CD4-positive, alpha-beta T cell (primary cell): ENCODE results near the gene PRR16. TPM values are rescaled to one million over a fixed set of nuclear protein-coding genes. Genes with fewer than 3 reads are reported as not detected.

ENCODE experiments used
- ATAC-seq: fragments of 200-7000 bp; cut with Tn5 transposase; one replicate; pipeline ENCODE4 v1.10.0; 2022; ENCODE audit warnings: mild to moderate bottlenecking; ENCODE audit not compliant: poor library complexity
- CTCF ChIA-PET: fragments of 350-600 bp; sonication (Branson Sonifier 250); formaldehyde crosslinking; loops from one replicate; lab custom pipeline; 2021; ENCODE audit warnings: antibody characterized with exemption, inconsistent platforms; lab: Charles Lee
- POLR2A ChIA-PET: fragments of 350-600 bp; sonication (Branson Sonifier 250); formaldehyde crosslinking; loops from one replicate; lab custom pipeline; 2021; ENCODE audit warnings: antibody characterized with exemption, inconsistent platforms; lab: Charles Lee
- DNase-seq, 14 experiments: peaks; one replicate each; pipeline ENCODE4 v3.0.0-alpha.2; 2013 to 2020; ENCODE audit warnings: mixed read lengths in 2 of 14
- H3K27ac ChIP-seq, 2 donors: one replicate each; pipeline versions ENCODE4 v1.5.1 to v1.7.0; 2013; ENCODE audit warnings: low read length in 2 of 2, low read depth in 1 of 2, mild to moderate bottlenecking in 1 of 2
- H3K27me3 ChIP-seq, 2 experiments: 1 replicate in 1 of 2; 2 replicates in 1 of 2; pipeline versions ENCODE4 v1.6.1 to v1.7.0; 2013; ENCODE audit warnings: low read length in 2 of 2, control low read depth in 1 of 2, mild to moderate bottlenecking in 1 of 2, moderate library complexity in 1 of 2; ENCODE audit not compliant: insufficient read depth in 2 of 2, control insufficient read depth in 1 of 2
- H3K36me3 ChIP-seq: one replicate; pipeline ENCODE4 v1.6.1; 2013; ENCODE audit warnings: low read length, control low read depth; ENCODE audit not compliant: insufficient read depth
- H3K4me1 ChIP-seq: one replicate; pipeline ENCODE4 v1.6.1; 2013; ENCODE audit warnings: low read length, control low read depth; ENCODE audit not compliant: insufficient read depth
- H3K4me3 ChIP-seq: one replicate; pipeline ENCODE4 v1.5.1; 2013; ENCODE audit warnings: mild to moderate bottlenecking, low read length, moderate library complexity
- H3K9me3 ChIP-seq, 2 experiments: 1 replicate in 1 of 2; 2 replicates in 1 of 2; pipeline versions ENCODE4 v1.6.1 to v1.7.0; 2013; ENCODE audit warnings: low read length in 2 of 2, mild to moderate bottlenecking in 2 of 2, control low read depth in 1 of 2, moderate library complexity in 1 of 2; ENCODE audit not compliant: control insufficient read depth in 1 of 2, insufficient read depth in 1 of 2
- H3K27ac Mint-ChIP-seq: one replicate; pipeline ENCODE4 v1.8.0; 2020; ENCODE audit warnings: mixed read lengths
- H3K27me3 Mint-ChIP-seq: one replicate; pipeline ENCODE4 v1.8.0; 2021; ENCODE audit warnings: mixed read lengths
- H3K36me3 Mint-ChIP-seq: one replicate; pipeline ENCODE4 v1.8.0; 2021; ENCODE audit warnings: low read depth, mixed read lengths
- H3K4me1 Mint-ChIP-seq: one replicate; pipeline ENCODE4 v1.8.0; 2021; ENCODE audit warnings: low read depth, mixed read lengths
- H3K4me3 Mint-ChIP-seq: one replicate; pipeline ENCODE4 v1.8.0; 2020; ENCODE audit warnings: mild to moderate bottlenecking, mixed read lengths
- H3K9me3 Mint-ChIP-seq: one replicate; pipeline ENCODE4 v1.8.0; 2020; ENCODE audit warnings: mixed read lengths
- intact Hi-C, 2 experiments: fragments of 100-400 bp; cut with DNase I in 1 of 2; cut with micrococcal nuclease in 1 of 2; formaldehyde crosslinking; loops; one replicate each; pipeline versions ENCODE4 v1.15.1 to v1.9.0; 2023 to 2025; cut with DNase I, micrococcal nuclease
- total RNA-seq, 174 experiments: library from RNA in 2 of 174; stranded (reverse) in 2 of 174; gene quantifications; one replicate each; pipeline ENCODE4 v1.2.3 and lab custom pipeline; 2021 to 2026
- TF ChIP-seq, protein P1 (sequence below): fragments of 200-600 bp; IDR thresholded peaks from one replicate; pipeline ENCODE4 v1.8.0; 2022; ENCODE audit warnings: antibody characterized with exemption, mild to moderate bottlenecking

PRR16 gene
- total RNA-seq, 2 experiments from 2014 or later = not detected

- TF ChIP-seq, protein P1, sequence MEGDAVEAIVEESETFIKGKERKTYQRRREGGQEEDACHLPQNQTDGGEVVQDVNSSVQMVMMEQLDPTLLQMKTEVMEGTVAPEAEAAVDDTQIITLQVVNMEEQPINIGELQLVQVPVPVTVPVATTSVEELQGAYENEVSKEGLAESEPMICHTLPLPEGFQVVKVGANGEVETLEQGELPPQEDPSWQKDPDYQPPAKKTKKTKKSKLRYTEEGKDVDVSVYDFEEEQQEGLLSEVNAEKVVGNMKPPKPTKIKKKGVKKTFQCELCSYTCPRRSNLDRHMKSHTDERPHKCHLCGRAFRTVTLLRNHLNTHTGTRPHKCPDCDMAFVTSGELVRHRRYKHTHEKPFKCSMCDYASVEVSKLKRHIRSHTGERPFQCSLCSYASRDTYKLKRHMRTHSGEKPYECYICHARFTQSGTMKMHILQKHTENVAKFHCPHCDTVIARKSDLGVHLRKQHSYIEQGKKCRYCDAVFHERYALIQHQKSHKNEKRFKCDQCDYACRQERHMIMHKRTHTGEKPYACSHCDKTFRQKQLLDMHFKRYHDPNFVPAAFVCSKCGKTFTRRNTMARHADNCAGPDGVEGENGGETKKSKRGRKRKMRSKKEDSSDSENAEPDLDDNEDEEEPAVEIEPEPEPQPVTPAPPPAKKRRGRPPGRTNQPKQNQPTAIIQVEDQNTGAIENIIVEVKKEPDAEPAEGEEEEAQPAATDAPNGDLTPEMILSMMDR = no peak
- POLR2A ChIA-PET = no interaction called here
- Mint-ChIP-seq H3K9me3 (peaks cover 2% of the 10 kb centered on the region), H3K4me3 (no peak overlapping the region), H3K4me1 (no peaks in the 10 kb centered on the region), H3K36me3 (no peaks in the 10 kb centered on the region), H3K27me3 (no peaks in the 10 kb centered on the region), H3K27ac (no peak overlapping the region)
- CTCF ChIA-PET = no interaction called here
- DNase-seq = no peak
- Histone ChIP-seq H3K27ac (no peak overlapping the region), H3K27me3 (no peaks in the 10 kb centered on the region), H3K9me3 (no peaks in the 10 kb centered on the region), H3K36me3 (no peaks in the 10 kb centered on the region), H3K4me3 (no peak overlapping the region), H3K4me1 (no peaks in the 10 kb centered on the region)
- intact Hi-C loops = no loop called here
- no peak for ATAC-seq
Measured at GRCh38 chr5:120576588-120576987, 112.5 kb downstream of the PRR16 start.

- ChIA-PET CTCF (no interaction called here), POLR2A (no interaction called here)
- no peak overlapping the region for H3K27ac Mint-ChIP-seq
Measured at GRCh38 chr5:120582635-120583034, 118.5 kb downstream of the PRR16 start.

GRCh38 chr5:120586646-120587045 lies 122.5 kb downstream of the PRR16 start:
- Histone ChIP-seq H3K36me3 (no peaks in the 10 kb centered on the region), H3K4me3 (no peak overlapping the region), H3K4me1 (no peaks in the 10 kb centered on the region), H3K27me3 (no peaks in the 10 kb centered on the region), H3K9me3 (peaks cover 0 to 4% of the 10 kb centered on the region in 2 experiments), H3K27ac (no peak overlapping the region)
- ATAC-seq = no peak
- POLR2A ChIA-PET = no interaction called here
- H3K27ac Mint-ChIP-seq = no peak overlapping the region
- H3K4me3 Mint-ChIP-seq = no peak overlapping the region
- H3K9me3 Mint-ChIP-seq = peaks cover 10% of the 10 kb centered on the region
- CTCF ChIA-PET = interaction anchor here (0.8 kb wide), 1 partner anchor 15 kb away, joined by 3 read pairs; no protein-coding TSS in a partner anchor
- intact Hi-C loops = no loop called here
- H3K4me1 Mint-ChIP-seq = no peaks in the 10 kb centered on the region
- H3K27me3 Mint-ChIP-seq = no peaks in the 10 kb centered on the region
- TF ChIP-seq, protein P1 = no peak
- no peak for DNase-seq
- no peaks in the 10 kb centered on the region for H3K36me3 Mint-ChIP-seq

More at GRCh38 chr5:120582635-120583034, 118.5 kb downstream of the PRR16 start:
- peaks cover 7% of the 10 kb centered on the region for H3K9me3 Mint-ChIP-seq
- no peaks in the 10 kb centered on the region for H3K4me1 Mint-ChIP-seq
- H3K27me3 ChIP-seq = no peaks in the 10 kb centered on the region
- H3K4me1 ChIP-seq = no peaks in the 10 kb centered on the region
- intact Hi-C loops = no loop called here
- no peak overlapping the region for H3K4me3 Mint-ChIP-seq
- peaks cover 0 to 4% of the 10 kb centered on the region in 2 experiments for H3K9me3 ChIP-seq
- H3K27ac ChIP-seq = no peak overlapping the region
- no peak overlapping the region for H3K4me3 ChIP-seq
- H3K27me3 Mint-ChIP-seq = no peaks in the 10 kb centered on the region
- DNase-seq (no peak), ATAC-seq (no peak)
- H3K36me3 ChIP-seq = no peaks in the 10 kb centered on the region
- no peaks in the 10 kb centered on the region for H3K36me3 Mint-ChIP-seq
- TF ChIP-seq, protein P1 = no peak
